GM19463 (cell line): Measurements from ENCODE around the gene ZNF804A.

ENCODE experiments used
- ATAC-seq: cut with Tn5 transposase; IDR thresholded peaks from one replicate; pipeline ENCODE4 v1.9.1; 2021; ENCODE audit warnings: mild to moderate bottlenecking, moderate library complexity; ENCODE audit not compliant: unreplicated experiment

The ZNF804A gene

DNA sequence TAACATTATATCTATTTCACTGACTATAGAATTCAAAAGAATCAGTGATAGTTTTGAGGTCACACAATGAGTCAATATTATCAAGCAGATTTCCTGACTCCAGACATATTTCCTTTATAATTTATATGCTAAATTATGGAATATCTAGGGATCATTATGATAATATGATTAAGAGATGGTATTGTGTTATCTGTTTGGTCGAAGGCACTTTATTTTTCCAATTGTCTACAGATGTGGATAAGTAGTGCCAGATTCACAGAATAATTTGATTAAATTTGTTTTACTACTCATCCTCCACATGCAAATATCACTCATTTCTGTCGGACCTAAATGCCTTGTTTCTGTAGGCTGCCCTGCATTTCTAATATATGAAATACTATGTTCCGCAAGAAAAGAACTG is 4.4 kb downstream of the ZNF804A start:
- no peak for ATAC-seq

DNA sequence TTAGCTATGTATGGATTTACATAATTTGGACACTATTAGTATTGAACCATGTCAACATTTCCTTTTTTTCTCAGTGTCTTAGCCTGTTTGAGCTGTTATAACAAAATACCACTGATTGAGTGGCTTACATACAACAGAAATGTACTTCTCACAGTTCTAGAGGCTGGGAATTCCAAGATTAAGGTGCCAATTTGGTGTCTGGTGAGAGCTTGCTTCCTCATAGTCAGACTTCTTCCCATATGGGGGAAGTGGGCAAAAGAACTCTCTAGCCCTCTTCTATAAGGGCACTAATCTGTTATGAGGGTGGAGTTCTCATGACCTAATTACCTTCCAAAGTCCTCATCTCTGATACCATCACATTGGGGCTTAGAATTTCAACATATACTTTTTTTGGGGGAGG is 12.6 kb downstream of the ZNF804A start:
- no peak for ATAC-seq

DNA sequence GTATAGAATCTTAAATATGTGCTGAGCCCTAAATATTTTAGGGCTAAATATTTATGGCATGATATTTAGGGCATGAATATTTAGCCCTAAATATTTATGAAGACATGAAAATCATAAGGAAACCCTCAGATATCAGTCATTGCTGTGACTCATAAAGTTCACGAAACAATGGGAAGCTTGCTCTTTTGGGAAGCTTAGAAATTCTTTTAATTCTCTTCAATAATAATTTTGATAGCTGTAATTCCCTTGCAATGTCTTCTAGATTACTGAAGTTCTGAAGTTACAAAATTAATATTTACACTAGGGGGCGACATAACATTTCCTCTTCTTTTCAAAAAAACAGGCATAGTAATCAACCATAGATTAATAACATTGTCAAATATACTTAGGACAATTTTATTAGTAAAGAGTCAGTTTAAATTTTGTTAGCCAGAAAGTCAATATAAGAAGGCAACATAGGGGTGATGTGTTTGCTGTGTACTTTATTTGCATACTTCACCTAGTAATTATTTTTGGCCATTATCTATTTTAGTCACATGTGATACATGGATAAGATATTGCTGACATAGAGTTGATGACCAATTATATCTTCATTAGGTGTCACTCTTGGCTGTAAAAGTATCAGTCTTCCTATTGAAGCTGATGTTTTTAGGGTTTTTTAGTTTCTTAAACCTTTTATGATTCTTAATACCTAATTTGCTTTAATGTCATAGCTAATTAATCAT is 13.2 kb downstream of the ZNF804A start:
- no peak for ATAC-seq

DNA sequence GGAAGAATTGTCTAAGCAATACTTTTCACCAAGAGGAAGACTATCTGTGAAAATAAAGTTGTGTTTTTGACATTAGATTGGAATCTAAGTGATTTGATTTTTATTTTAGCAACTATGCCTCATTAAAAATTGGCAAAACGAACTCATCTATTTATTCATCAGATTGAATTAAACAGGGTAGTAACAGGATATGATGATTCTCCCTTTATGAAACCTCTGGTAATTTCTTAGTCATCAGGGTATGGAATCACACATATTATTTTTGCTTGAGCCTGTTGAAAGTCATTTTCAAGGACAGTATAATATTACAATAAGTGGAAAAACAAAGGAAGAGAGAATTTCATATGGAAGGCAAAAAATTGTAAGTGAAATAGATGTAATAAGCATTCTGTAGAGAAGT is 22.0 kb downstream of the ZNF804A start:
- ATAC-seq: no peak

DNA sequence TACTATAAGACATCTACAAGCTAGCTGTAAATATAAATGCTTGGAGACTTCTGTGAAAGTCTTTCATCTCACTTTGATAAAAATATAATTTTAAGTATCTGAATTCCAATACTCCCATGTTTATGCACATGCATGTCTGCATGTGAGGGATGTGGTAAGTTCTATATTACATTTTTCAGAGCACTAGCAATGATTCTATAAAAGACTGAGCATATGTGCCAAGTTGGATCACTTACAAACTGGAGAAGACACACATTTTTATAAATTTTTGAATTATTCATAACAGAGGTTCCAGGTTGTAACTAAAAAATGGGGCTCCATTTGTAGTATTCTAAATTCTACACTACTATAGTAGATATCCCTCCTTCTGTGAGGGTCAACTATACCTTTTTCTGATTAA is 26.0 kb downstream of the ZNF804A start:
- ATAC-seq: no peak

DNA sequence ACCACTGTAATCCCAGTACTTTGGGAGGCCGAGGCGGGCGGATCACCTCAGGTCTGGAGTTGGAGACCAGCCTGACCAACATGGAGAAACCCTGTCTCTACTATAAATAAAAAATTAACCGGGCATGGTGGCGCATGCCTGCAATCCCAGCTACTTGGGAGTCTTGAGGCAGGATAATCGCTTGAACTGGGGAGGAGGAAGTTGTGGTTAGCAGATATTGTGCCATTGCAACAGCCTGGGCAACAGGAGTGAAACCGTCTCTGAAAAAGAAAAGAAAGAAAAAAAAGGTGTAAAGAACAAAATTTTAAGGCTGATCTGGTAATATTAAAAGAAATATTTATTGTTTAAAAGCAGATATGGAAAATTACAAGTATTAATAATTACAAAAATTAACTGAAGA is 29.7 kb downstream of the ZNF804A start:
- no peak for ATAC-seq

DNA sequence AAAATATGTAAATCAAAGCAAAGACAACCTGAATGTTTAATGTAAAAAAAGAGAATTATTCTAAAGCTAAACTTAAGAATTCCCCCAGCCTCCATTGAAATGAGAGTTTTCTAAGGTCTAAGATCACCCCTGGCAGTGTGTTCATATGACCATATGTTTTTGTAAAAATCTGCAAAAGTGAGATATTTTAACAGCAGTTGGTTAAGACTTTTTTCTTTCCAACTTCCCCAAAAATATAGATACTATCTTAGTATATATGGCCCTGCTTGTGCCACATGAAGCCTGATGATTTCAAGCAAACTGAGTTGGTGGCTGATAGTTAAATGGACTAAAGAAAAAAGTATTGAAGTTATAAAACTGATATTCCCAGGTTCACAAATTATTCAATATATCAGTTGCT is 35.4 kb downstream of the ZNF804A start:
- no peak for ATAC-seq

DNA sequence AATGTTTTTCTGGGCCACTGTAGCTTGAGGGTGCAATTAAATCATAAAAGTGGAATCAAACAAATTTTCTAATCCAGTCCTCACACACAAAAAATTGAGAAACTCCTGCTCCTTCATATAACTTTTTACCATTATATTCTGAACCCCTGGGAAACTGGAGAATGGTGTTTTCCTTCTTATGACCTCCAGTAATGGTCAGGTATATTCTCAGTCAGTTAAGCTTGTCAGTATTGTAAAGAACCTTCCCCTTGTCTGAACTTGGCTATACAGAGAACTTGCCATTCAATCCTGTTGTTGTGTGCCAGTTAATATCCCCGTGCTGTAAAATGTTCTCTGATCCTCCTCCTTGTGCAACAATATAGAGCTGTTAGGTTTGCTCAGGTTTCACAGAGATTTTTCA is 39.5 kb downstream of the ZNF804A start:
- no peak for ATAC-seq

DNA sequence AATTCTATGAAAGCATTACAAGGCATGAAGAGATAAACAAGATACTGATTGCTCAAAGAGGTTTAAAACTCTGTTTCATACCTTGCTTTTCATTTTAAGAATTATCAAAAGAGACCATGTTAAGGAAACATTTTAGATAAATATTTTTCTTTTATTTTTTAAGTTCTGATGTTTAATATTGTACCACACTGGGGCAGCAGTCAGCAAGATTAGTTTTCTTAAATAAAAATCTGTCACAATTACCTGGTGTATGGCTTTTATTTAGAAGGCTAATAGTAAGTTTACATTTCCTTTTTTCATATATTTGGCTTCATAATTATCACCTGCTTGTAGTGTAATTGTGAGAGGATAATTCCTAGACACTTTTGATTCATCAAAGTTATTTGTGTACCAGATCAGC is 46.4 kb downstream of the ZNF804A start:
- no peak for ATAC-seq

DNA sequence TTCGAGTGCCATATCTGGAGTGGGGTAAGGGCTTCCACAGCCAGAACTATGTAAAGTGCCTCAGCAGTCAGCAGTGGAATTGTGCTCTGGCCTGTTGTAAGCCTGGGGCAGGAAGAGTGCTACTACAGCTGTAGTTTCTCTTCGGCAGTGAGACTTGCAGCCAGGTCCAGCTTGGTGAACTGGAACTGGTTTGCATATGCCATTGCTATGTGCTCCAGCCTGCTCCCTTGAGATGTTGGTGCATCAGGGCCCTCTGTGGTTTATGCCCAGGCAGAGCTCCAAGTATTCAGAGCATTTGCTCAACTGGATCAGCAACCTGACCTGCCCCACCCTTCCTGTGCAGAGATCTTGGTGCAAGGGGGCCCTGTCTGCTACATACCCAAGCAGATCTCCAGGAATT is 47.8 kb downstream of the ZNF804A start:
- peak; percentile 81 for ATAC-seq

DNA sequence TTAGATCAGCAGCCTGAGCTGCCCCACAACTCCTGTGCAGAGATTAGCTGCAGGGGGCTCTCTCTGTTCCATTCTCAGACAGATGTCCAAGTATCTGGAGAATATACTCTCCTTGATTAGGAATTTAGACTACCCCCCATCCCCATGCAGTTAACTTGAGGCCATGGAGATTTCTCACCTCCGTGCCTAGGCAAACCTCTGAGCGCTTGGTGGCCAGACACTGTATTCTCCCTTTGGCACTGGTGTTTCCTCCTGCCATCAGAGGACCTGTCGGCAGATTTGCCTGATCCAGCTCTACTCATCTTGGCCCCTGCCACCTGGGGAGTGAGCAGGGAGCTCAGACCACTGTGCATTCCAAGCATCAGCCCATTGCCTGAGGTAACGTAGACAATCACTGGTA is 48.3 kb downstream of the ZNF804A start:
- ATAC-seq: no peak

DNA sequence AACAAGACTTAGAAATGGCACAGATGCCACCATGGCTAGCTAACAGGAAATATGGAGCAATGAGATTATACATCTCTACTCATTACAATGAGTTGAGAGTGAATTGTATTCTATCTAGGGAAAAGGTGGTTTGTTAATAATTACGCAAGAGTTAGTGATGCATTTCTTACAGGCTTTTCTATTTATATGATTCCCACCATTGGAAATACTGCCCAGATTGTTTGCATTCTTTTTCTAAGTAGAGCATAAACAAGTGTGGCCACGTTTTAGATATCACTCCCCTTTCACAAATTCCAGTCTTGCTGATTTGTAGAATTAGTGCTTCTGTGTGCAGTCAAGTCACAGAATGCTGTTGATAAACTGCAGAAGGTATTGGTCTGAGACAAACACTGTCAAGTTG is 56.6 kb downstream of the ZNF804A start:
- no peak for ATAC-seq

DNA sequence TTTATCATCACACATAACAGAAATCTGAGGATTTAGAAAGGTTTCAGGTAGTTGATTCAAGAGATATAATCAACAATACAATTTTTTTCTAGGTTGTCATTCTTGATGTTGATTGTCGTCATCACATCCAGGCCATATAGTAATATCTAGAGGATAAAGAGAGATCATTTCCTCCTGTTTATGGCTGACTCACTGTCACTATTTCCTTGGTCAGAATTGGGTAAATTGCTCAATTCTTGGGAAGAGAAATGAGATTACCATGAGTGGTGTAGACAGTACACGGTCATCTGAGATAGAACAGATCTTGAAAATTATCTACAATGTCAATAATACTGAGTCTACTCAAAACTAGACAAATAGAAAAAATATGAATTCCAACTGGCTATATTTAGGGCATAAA is 78.8 kb downstream of the ZNF804A start:
- ATAC-seq: no peak

DNA sequence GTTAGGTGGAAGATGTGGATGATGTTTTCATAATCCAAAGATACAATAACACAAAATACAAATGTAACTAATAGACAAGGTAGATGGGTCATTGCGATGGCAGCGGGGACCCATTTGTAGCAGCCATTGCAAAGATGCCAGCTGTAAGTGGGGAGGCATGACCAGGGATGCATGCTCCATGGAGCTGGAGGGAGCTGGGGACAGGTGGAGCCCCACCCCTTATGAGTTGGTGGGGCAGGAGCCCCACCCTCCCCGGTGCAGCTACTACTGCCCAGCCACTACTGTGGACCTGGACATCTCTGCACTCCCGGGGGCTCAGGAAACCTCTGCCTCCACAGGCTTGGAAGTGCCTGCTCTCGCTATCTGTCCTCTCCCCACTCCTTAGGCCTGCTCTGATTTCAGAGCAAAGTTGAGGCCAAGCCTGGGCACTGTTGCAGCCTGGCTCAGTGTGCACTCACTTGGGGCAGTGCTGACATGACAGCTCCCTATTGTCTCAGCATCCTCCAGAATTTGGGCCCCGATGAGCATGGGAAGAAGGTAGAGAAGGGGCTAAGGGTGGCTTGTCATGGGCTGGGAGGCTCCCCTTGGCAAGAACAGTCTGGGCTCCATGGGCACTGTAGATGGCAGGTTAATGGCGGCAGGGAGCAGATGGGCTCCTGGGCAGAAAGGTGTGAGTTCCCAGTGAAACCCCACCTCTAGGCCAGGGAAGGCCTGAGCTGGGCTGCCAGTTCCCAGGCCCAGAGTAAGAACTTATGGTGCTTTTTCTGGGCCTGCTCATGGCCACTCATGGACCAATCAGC is 81.1 kb downstream of the ZNF804A start:
- no peak for ATAC-seq

DNA sequence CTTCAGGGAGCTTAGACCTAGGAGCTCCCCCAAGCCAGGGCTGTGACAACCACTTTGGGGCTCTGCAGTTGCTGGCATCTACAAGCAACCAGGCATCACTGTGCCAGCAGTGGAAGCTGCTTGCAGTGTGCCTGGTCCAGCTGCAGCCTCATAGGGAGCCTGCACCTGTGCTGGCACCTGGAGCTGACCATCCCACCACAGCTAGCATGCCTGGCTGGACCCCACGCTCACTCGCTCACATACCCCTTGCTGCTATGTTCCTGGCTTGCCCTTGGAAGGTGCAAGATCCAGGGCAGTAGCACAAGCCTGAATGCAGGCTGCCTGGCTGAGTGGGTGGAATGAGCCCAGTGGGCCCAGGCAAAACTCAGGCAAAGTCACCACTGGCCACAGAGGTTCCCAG is 82.5 kb downstream of the ZNF804A start:
- no peak for ATAC-seq

DNA sequence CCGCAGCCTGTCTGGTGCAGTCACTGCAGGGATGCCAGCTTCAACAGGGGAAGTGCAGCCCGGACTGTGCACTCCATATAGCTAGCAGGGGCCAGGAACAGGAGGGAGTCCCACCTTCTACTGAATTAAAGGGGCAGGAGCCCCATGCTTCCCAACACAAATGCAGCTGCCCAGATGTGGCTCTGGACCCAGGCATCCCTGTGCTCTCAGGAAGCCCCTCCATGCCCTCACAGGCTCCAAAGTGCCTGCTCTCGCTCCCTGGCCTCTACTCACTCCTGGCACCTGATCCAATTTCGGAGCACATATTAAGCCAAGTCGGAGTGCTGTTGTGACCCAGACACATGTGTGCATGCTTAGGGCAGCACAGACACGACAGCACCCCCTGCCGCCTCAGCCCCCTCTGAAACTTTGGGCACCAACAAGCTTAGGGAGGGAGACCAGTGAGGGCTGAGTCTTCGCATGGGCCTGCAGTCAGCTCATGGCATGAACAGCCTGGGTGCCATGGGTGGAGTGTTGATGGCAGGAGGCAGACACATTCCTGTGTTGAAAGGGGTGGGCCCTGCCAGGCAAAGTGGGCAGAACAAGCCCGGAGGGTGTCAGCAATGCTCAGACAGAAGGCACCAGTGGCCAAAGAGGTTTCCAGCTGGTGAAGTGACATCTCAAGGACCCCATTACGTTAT is 83.5 kb downstream of the ZNF804A start:
- no peak for ATAC-seq

DNA sequence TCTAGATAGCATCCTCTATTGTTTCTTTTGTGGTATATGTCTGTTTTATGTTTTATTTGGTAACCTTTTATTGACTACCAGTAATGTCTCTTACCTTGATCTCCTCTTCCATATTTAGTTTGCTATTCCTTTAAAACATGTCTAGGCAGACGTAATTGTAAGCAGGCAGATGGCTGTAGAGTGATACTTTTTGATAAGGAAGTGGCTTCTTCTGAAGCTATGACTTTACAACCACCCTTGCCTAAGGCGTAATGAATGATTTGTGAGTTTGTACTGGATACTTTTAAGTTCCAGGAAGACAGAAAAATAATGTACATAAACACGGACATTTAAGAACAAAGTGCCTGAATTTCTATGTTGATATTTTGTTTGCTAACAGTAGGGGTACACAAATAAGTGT is 85.6 kb downstream of the ZNF804A start:
- ATAC-seq: no peak

DNA sequence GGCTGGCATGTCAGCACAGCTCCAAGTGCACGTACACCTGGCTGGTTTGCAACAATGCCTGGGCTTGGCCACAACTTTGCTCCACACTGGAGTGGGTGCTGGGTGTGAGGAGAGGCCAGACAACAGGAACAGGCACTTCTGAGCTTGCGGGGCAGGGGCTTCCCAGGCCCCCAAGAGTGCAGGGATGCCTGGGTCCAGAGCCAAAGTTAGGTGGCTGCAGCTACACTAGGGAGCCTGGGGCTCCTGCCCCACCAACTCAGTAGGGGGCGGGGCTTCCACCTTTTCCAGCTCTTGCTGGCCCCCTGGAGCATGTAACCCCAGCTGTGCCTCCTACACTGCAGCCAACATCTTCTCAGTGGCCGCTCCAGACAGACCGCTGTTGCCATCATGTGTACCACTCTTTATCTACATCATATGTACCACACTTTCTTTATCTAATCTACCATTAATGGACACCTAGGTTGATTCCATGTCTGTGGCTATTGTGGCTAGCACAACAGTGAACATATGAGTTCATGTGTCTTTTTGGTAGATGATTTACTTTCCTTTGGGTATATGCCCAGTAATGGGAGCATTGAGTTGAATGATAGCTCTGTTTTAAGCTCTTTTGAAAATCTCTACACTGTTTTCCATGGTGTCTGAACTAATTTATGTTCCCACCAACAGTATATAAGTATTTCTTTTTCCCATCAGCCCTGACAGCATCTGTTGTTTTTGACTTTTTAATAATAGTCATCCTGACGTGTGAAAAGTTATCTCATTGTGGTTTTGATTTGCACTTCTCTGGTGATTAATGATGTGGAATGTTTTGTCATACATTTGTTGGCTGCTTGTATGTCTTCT is 87.9 kb downstream of the ZNF804A start:
- peak; percentile 75 for ATAC-seq

DNA sequence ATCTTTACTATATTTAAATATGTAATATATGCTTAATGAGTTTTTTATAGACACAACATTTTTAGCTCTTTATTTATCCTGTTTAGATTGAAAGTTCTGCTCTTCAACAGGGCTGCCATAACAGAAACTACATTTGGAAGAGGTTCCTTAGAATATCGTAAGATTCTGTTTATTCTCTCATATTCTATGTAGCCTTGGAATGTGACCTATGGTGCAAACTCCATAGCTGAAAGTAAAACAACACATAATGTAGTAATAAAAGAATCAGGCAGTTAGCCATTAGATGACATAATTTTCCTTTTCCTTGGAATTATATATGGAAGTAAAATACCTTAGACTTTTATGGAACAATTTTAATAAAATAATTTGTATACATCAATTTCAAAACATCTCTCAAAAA is 91.3 kb downstream of the ZNF804A start:
- ATAC-seq: no peak

DNA sequence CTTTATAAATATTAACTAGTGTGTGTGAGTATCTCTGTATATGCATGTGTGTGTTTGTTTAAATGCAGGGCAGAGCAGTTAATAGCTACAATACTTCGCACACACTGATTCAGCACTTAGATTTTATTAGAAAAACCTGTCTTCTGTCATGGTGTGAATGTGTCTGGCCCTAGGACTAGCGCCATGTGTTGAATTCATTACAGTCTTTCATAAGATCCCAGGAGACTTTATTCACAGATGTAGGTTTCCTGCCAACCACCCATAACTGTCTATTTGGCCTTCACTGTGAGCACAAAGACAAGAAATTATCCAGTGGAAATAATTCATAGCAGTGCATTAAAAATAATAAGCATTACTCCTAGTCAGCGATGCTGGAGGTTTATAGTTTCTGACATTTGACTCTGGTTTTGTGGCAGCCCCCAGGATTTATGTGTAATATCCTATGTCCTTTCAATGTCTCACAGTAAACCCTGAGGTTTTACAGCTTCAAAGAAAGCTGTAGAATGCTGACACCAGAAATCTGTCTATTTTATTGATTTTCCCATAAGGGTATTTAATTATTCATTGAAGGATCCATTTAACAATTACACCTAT is 93.9 kb downstream of the ZNF804A start:
- no peak for ATAC-seq

DNA sequence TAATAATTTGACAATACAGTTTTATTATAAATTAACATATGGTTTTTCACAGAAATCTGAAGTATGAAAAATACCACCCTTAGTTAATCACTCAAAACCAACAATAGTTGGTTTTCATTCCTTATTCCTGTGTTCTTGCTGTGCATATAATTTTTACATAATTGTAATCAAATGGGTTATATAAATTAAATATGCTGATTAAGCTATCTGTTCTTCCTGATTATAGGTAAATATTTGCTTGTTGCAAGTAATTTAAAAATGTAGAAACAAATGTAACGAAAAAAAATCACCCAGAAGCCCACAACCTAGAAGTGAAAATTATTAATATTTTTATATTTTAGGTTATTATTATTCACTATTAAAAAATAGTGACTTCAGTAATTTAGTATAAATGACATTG is 98.3 kb downstream of the ZNF804A start:
- ATAC-seq: no peak
